ENCODE measurements around the gene LHPP. TPM values are rescaled to one million over a fixed set of nuclear protein-coding genes. Genes with fewer than 3 reads are reported as not detected.

The LHPP gene
- total and polyA plus RNA-seq, 2 experiments from 2014 or later: 27.4 to 40.2 TPM

DNA sequence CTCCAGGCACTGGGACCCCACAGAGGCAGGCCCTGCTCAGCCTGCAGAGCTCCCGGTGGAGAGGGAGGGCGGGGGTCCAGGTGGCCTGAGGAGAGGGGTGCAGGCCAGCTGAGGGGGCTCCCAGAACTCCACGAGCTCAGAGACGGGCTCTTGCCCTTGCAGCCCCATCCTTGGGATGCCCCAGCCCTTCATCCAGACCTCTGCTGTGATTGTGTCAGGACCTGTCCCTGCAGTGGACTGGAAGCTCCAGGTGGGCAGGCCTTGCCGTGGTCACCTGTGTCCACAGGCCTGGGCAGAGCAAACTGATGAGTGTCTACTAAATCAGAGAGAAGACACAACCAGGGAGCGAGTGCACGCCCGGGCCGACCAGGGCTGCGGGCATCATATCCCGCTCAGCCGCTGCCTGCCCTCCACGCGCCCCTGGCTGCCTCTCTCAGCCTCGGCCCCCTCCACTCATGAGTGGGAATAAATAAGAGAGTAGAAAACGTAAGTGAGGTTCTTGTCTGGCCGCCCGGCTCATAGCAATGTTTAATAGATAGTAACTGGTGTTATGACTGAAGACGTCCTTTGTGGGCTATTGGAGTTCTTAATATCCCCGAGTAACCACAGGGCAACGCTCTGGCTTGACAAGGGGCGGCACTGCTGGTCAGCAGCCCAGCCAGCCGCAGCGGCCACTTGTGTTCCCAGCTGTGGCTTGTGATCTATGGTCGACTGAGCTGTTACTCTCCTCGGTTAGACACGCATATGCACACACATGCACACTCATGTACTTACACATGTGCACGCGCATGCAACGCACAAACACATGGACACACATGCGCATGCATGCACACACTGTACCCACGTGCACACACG, 105.6 kb downstream of the LHPP start:
- H3K27me3 Mint-ChIP-seq (ENCODE audit: insufficient read depth, low read depth, poor library complexity): peaks cover 13% of the 10 kb centered on the region
- ATAC-seq (no peak), DNase-seq (ENCODE audit: low spot score) (no peak)
- no peaks in the 10 kb centered on the region for H3K9me3 Mint-ChIP-seq
- no peak for TF ChIP-seq NANOG (IDR thresholded peaks at IDR 0.05; ENCODE audit: borderline replicate concordance)
- TF ChIP-seq ZNF114 (CRISPR knock-in tag; IDR thresholded peaks at IDR 0.05): no peak
- no peak for TF ChIP-seq STAT1 (IDR thresholded peaks at IDR 0.05; ENCODE audit: unreplicated experiment)
- no peak for TF ChIP-seq ETS1 (IDR thresholded peaks at IDR 0.05)
- no peak for TF ChIP-seq EZH2 (IDR thresholded peaks at IDR 0.05; ENCODE audit: low read depth, unreplicated experiment)
- TF ChIP-seq POLR2AphosphoS5 (IDR thresholded peaks at IDR 0.05; ENCODE audit: low read depth): no peak
- no peak for TF ChIP-seq CREB1 (CRISPR knock-in tag; IDR thresholded peaks at IDR 0.05; ENCODE audit: low read depth)
- TF ChIP-seq, protein P1, sequence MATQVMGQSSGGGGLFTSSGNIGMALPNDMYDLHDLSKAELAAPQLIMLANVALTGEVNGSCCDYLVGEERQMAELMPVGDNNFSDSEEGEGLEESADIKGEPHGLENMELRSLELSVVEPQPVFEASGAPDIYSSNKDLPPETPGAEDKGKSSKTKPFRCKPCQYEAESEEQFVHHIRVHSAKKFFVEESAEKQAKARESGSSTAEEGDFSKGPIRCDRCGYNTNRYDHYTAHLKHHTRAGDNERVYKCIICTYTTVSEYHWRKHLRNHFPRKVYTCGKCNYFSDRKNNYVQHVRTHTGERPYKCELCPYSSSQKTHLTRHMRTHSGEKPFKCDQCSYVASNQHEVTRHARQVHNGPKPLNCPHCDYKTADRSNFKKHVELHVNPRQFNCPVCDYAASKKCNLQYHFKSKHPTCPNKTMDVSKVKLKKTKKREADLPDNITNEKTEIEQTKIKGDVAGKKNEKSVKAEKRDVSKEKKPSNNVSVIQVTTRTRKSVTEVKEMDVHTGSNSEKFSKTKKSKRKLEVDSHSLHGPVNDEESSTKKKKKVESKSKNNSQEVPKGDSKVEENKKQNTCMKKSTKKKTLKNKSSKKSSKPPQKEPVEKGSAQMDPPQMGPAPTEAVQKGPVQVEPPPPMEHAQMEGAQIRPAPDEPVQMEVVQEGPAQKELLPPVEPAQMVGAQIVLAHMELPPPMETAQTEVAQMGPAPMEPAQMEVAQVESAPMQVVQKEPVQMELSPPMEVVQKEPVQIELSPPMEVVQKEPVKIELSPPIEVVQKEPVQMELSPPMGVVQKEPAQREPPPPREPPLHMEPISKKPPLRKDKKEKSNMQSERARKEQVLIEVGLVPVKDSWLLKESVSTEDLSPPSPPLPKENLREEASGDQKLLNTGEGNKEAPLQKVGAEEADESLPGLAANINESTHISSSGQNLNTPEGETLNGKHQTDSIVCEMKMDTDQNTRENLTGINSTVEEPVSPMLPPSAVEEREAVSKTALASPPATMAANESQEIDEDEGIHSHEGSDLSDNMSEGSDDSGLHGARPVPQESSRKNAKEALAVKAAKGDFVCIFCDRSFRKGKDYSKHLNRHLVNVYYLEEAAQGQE (IDR thresholded peaks at IDR 0.05; ENCODE audit: unreplicated experiment): no peak
- TF ChIP-seq ZNF462 (CRISPR knock-in tag; IDR thresholded peaks at IDR 0.05): no peak
- TF ChIP-seq JUNB (IDR thresholded peaks at IDR 0.05; ENCODE audit: unreplicated experiment): no peak
- TF ChIP-seq, protein P2, sequence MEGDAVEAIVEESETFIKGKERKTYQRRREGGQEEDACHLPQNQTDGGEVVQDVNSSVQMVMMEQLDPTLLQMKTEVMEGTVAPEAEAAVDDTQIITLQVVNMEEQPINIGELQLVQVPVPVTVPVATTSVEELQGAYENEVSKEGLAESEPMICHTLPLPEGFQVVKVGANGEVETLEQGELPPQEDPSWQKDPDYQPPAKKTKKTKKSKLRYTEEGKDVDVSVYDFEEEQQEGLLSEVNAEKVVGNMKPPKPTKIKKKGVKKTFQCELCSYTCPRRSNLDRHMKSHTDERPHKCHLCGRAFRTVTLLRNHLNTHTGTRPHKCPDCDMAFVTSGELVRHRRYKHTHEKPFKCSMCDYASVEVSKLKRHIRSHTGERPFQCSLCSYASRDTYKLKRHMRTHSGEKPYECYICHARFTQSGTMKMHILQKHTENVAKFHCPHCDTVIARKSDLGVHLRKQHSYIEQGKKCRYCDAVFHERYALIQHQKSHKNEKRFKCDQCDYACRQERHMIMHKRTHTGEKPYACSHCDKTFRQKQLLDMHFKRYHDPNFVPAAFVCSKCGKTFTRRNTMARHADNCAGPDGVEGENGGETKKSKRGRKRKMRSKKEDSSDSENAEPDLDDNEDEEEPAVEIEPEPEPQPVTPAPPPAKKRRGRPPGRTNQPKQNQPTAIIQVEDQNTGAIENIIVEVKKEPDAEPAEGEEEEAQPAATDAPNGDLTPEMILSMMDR (conservative IDR thresholded peaks at IDR 0.05; ENCODE audit: low read depth in 2 of 2): no peak
- no peak for TF ChIP-seq ZNF331 (CRISPR knock-in tag; IDR thresholded peaks at IDR 0.05; ENCODE audit: low read depth)
- peaks cover 16% of the 10 kb centered on the region for H3K4me1 Mint-ChIP-seq
- Histone ChIP-seq H3K9me2 (ENCODE audit: insufficient read depth) (no peaks in the 10 kb centered on the region), H3K4me2 (no peak overlapping the region), H2AFZ (no peak overlapping the region), H3K4me3 (no peak overlapping the region), H3K27me3 (ENCODE audit: insufficient read depth) (no peaks in the 10 kb centered on the region), H3F3A (replicated peaks; ENCODE audit: low read depth) (0 out of 2 replicates have a peak, but pooled peaks cover 4% of the 10 kb centered on the region), H4K20me1 (replicated peaks; ENCODE audit: insufficient read depth) (no peaks in the 10 kb centered on the region), H3K36me3 (ENCODE audit: insufficient read depth) (no peaks in the 10 kb centered on the region), H3K79me2 (replicated peaks; ENCODE audit: insufficient read depth) (no peaks in the 10 kb centered on the region), H3K4me1 (ENCODE audit: insufficient read depth) (peaks cover 2% of the 10 kb centered on the region; the same call in 1 of the 2 replicates), H3K27ac (ENCODE audit: low read depth) (no peak overlapping the region)
- H3K4me3 Mint-ChIP-seq: no peak overlapping the region
- no peaks in the 10 kb centered on the region for H3K36me3 Mint-ChIP-seq (ENCODE audit: low read depth)
- no peak overlapping the region for H3K27ac Mint-ChIP-seq

Data from GM23338 (cell line).